Chondrocyte (in vitro differentiated cells): Measurements from ENCODE around the gene COPG2. TPM values are rescaled to one million over a fixed set of nuclear protein-coding genes. Genes with fewer than 3 reads are reported as not detected.

Source experiments
- DNase-seq: peaks from one replicate; pipeline ENCODE4 v3.0.0; 2021; ENCODE audit warnings: mixed read lengths, low spot score
- H3K27ac Mint-ChIP-seq: one replicate; pipeline ENCODE4 v1.8.0; 2021; ENCODE audit warnings: mild to moderate bottlenecking, moderate library complexity, mixed read lengths; ENCODE audit not compliant: unreplicated experiment
- H3K27me3 Mint-ChIP-seq: 2 replicates; pipeline ENCODE4 v1.8.0; 2021; ENCODE audit warnings: low read depth, mixed read lengths
- H3K36me3 Mint-ChIP-seq: 2 replicates; pipeline ENCODE4 v1.8.0; 2021; ENCODE audit warnings: low read depth, mixed read lengths
- H3K4me1 Mint-ChIP-seq: 2 replicates; pipeline ENCODE4 v1.8.0; 2021; ENCODE audit warnings: low read depth, mild to moderate bottlenecking, mixed read lengths
- H3K4me3 Mint-ChIP-seq: one replicate; pipeline ENCODE4 v1.8.0; 2021; ENCODE audit warnings: mild to moderate bottlenecking, moderate library complexity, mixed read lengths; ENCODE audit not compliant: unreplicated experiment
- H3K9me3 Mint-ChIP-seq: 2 replicates; pipeline ENCODE4 v1.8.0; 2021; ENCODE audit warnings: low read depth, mixed read lengths
- CTCF ChIP-seq: fragments of 200-600 bp; sonication (generic); IDR thresholded peaks from 2 replicates; pipeline ENCODE4 v1.5.0; 2021; ENCODE audit warnings: antibody characterized with exemption, mild to moderate bottlenecking, moderate library complexity
- total RNA-seq: library from RNA; stranded (reverse); gene quantifications from 3 replicates; pipeline ENCODE4 v1.2.1, GENCODE V29; 2021

COPG2 gene
- total RNA-seq, 1 donor from 2014 or later: 24.1 TPM

GRCh38 chr7:130506358-130506757 is 162.2 kb downstream of the COPG2 start:
- no peaks in the 10 kb centered on the region for H3K27me3 Mint-ChIP-seq
- TF ChIP-seq CTCF: no peak

GRCh38 chr7:130505753-130506152 is 162.8 kb downstream of the COPG2 start:
- DNase-seq: no peak
- Mint-ChIP-seq H3K36me3 (peaks cover 33% of the 10 kb centered on the region), H3K27ac (no peak overlapping the region)

More at GRCh38 chr7:130506358-130506757, 162.2 kb downstream of the COPG2 start:
- DNase-seq: no peak
- no peaks in the 10 kb centered on the region for H3K4me1 Mint-ChIP-seq
- H3K27ac Mint-ChIP-seq: no peak overlapping the region
- no peaks in the 10 kb centered on the region for H3K9me3 Mint-ChIP-seq
- peaks cover 33% of the 10 kb centered on the region for H3K36me3 Mint-ChIP-seq
- H3K4me3 Mint-ChIP-seq: no peak overlapping the region

GRCh38 chr7:130500910-130501309 is 167.6 kb downstream of the COPG2 start:
- H3K4me3 Mint-ChIP-seq: no peak overlapping the region
- no peak for DNase-seq
- no peak for TF ChIP-seq CTCF
- H3K27ac Mint-ChIP-seq: no peak overlapping the region
- H3K27me3 Mint-ChIP-seq: no peaks in the 10 kb centered on the region
- no peaks in the 10 kb centered on the region for H3K9me3 Mint-ChIP-seq
- H3K4me1 Mint-ChIP-seq: no peaks in the 10 kb centered on the region
- H3K36me3 Mint-ChIP-seq: peaks cover 32% of the 10 kb centered on the region

More at GRCh38 chr7:130505753-130506152, 162.8 kb downstream of the COPG2 start:
- no peaks in the 10 kb centered on the region for H3K9me3 Mint-ChIP-seq
- no peak for TF ChIP-seq CTCF
- H3K4me1 Mint-ChIP-seq: no peaks in the 10 kb centered on the region
- no peak overlapping the region for H3K4me3 Mint-ChIP-seq
- no peaks in the 10 kb centered on the region for H3K27me3 Mint-ChIP-seq

GRCh38 chr7:130500463-130500862 is 168.1 kb downstream of the COPG2 start:
- DNase-seq: no peak
- Mint-ChIP-seq H3K9me3 (no peaks in the 10 kb centered on the region), H3K4me3 (no peak overlapping the region), H3K27me3 (no peaks in the 10 kb centered on the region), H3K27ac (no peak overlapping the region), H3K4me1 (no peaks in the 10 kb centered on the region), H3K36me3 (peaks cover 32% of the 10 kb centered on the region)
- no peak for TF ChIP-seq CTCF

GRCh38 chr7:130494431-130494858 is 174.1 kb downstream of the COPG2 start:
- no peak for DNase-seq
- H3K27ac Mint-ChIP-seq: no peak overlapping the region
- H3K9me3 Mint-ChIP-seq: no peaks in the 10 kb centered on the region
- peak overlapping the region; percentile 83 for H3K4me3 Mint-ChIP-seq
- peaks cover 6% of the 10 kb centered on the region for H3K36me3 Mint-ChIP-seq
- TF ChIP-seq CTCF: no peak
- no peaks in the 10 kb centered on the region for H3K27me3 Mint-ChIP-seq
- H3K4me1 Mint-ChIP-seq: peaks cover 34% of the 10 kb centered on the region
